Lower lobe of right lung (tissue), 2 donors: Measurements from ENCODE around the gene AKT1S1. TPM values are rescaled to one million over a fixed set of nuclear protein-coding genes. Genes with fewer than 3 reads are reported as not detected.

Source experiments
- ATAC-seq, 2 donors: fragments of 200-7000 bp; cut with Tn5 transposase; one replicate each; pipeline ENCODE4 v1.9.1; 2020 to 2022; ENCODE audit warnings: mild to moderate bottlenecking in 2 of 2, moderate library complexity in 2 of 2
- DNase-seq: peaks from one replicate; pipeline ENCODE4 v3.0.0-alpha.2; 2020
- H3K27ac ChIP-seq: fragments of 200-600 bp; one replicate; pipeline ENCODE4 v1.8.0; 2022
- H3K27me3 ChIP-seq: fragments of 200-600 bp; one replicate; pipeline ENCODE4 v1.8.0; 2022; ENCODE audit warnings: low read depth
- H3K36me3 ChIP-seq: fragments of 200-600 bp; one replicate; pipeline ENCODE4 v1.8.0; 2022; ENCODE audit warnings: mild to moderate bottlenecking
- H3K4me1 ChIP-seq: fragments of 200-600 bp; one replicate; pipeline ENCODE4 v1.8.0; 2022
- H3K4me3 ChIP-seq: fragments of 200-600 bp; one replicate; pipeline ENCODE4 v1.8.0; 2022; ENCODE audit warnings: mild to moderate bottlenecking
- H3K9me3 ChIP-seq: fragments of 200-600 bp; one replicate; pipeline ENCODE4 v1.8.0; 2022
- CTCF ChIP-seq: fragments of 200-600 bp; IDR thresholded peaks from one replicate; pipeline ENCODE4 v1.8.0; 2022; ENCODE audit warnings: antibody characterized with exemption, mild to moderate bottlenecking
- intact Hi-C: fragments of 100-400 bp; cut with DNase I; formaldehyde crosslinking; loops from one replicate; pipeline ENCODE4 v1.11.0; 2022
- total RNA-seq: library from RNA; stranded (reverse); fragmentation: NEBNext Ultra II Directional; extraction: Animal tissue kit (Norgen Biotek cat#: 25700); gene quantifications from one replicate; pipeline ENCODE4 v1.2.1, GENCODE V29; 2021
- donor health status: DM: no; HTN: yes; CAD: no; lungs with severe emphysema.

AKT1S1 gene
- total RNA-seq, 1 donor from 2014 or later, result 29.7 TPM

- no peak overlapping the region for H3K27ac ChIP-seq
- H3K36me3 ChIP-seq, result peaks cover 66% of the 10 kb centered on the region
- intact Hi-C loops, result no loop called here
- ATAC-seq (peak in 1 of 2 donors; percentile 3), DNase-seq (no peak)
- peaks cover 23% of the 10 kb centered on the region for H3K4me1 ChIP-seq
- no peak for TF ChIP-seq CTCF
- H3K9me3 ChIP-seq, result no peaks in the 10 kb centered on the region
- no peaks in the 10 kb centered on the region for H3K27me3 ChIP-seq
- H3K4me3 ChIP-seq, result no peak overlapping the region
Observed at GRCh38 chr19:49856574-49857021, 20.6 kb downstream of the AKT1S1 start.

GRCh38 chr19:49855676-49856573, 21.2 kb downstream of the AKT1S1 start:
- no peaks in the 10 kb centered on the region for H3K27me3 ChIP-seq
- no peak overlapping the region for H3K27ac ChIP-seq
- no peak for ATAC-seq
- no peaks in the 10 kb centered on the region for H3K9me3 ChIP-seq
- peaks cover 23% of the 10 kb centered on the region for H3K4me1 ChIP-seq
- DNase-seq, result no peak
- H3K4me3 ChIP-seq, result no peak overlapping the region
- intact Hi-C loops, result no loop called here
- peaks cover 60% of the 10 kb centered on the region for H3K36me3 ChIP-seq
- no peak for TF ChIP-seq CTCF

GRCh38 chr19:49855277-49855675, 21.9 kb downstream of the AKT1S1 start:
- Histone ChIP-seq H3K36me3 (peaks cover 54% of the 10 kb centered on the region), H3K4me3 (no peak overlapping the region), H3K27me3 (no peaks in the 10 kb centered on the region), H3K27ac (no peak overlapping the region), H3K9me3 (no peaks in the 10 kb centered on the region), H3K4me1 (peaks cover 23% of the 10 kb centered on the region)
- intact Hi-C loops, result no loop called here
- ATAC-seq (no peak), DNase-seq (no peak)
- TF ChIP-seq CTCF, result no peak

- Histone ChIP-seq H3K27ac (no peak overlapping the region), H3K27me3 (no peaks in the 10 kb centered on the region), H3K4me1 (peaks cover 27% of the 10 kb centered on the region), H3K4me3 (no peak overlapping the region), H3K9me3 (no peaks in the 10 kb centered on the region), H3K36me3 (peaks cover 47% of the 10 kb centered on the region)
- TF ChIP-seq CTCF, result no peak
- intact Hi-C loops, result no loop called here
- no peak for ATAC-seq
- DNase-seq, result peak; percentile 48
Observed at GRCh38 chr19:49854378-49855263, 22.5 kb downstream of the AKT1S1 start.

GRCh38 chr19:49853852-49854377, 23.2 kb downstream of the AKT1S1 start:
- no peak for TF ChIP-seq CTCF
- Histone ChIP-seq H3K9me3 (no peaks in the 10 kb centered on the region), H3K27ac (no peak overlapping the region), H3K4me1 (peaks cover 27% of the 10 kb centered on the region), H3K36me3 (peaks cover 41% of the 10 kb centered on the region), H3K27me3 (no peaks in the 10 kb centered on the region), H3K4me3 (no peak overlapping the region)
- DNase-seq, result no peak
- intact Hi-C loops, result no loop called here
- ATAC-seq, result no peak
